ENCODE data around the gene SPIN1. TPM values are rescaled to one million over a fixed set of nuclear protein-coding genes. Genes with fewer than 3 reads are reported as not detected.
"Not testable (repeated sequence)": the region's sequence is repeated elsewhere in the genome, so short reads cannot be mapped to it uniquely, and the experiment has no call there.

SPIN1 gene
- 10 to 100 TPM; 53.3 to 80.0 (median 65.6) TPM for polyA plus RNA-seq (ENCODE audit: insufficient read length in 10 of 10)
- long read RNA-seq, donor 1, full-length matches to known transcripts: 10 of 10 reads
- long read RNA-seq, donor 1, partial matches to known transcripts: 0 of 10 reads
- long read RNA-seq, donor 1, other reads (novel, unspliced or antisense): 0 of 10 reads
- long read RNA-seq, donor 2, full-length matches to known transcripts: 12 of 12 reads
- long read RNA-seq, donor 2, partial matches to known transcripts: 0 of 12 reads
- long read RNA-seq, donor 2, other reads (novel, unspliced or antisense): 0 of 12 reads
- long read RNA-seq, donor 3: 0 reads
- long read RNA-seq, donor 4, full-length matches to known transcripts: 9 of 25 reads
- long read RNA-seq, donor 4, partial matches to known transcripts: 16 of 25 reads
- long read RNA-seq, donor 4, other reads (novel, unspliced or antisense): 0 of 25 reads
- long read RNA-seq, donor 5, full-length matches to known transcripts: 12 of 12 reads
- long read RNA-seq, donor 5, partial matches to known transcripts: 0 of 12 reads
- long read RNA-seq, donor 5, other reads (novel, unspliced or antisense): 0 of 12 reads
- long read RNA-seq, donor 6, full-length matches to known transcripts: 15 of 15 reads
- long read RNA-seq, donor 6, partial matches to known transcripts: 0 of 15 reads
- long read RNA-seq, donor 6, other reads (novel, unspliced or antisense): 0 of 15 reads
- long read RNA-seq, donor 7, full-length matches to known transcripts: 14 of 14 reads
- long read RNA-seq, donor 7, partial matches to known transcripts: 0 of 14 reads
- long read RNA-seq, donor 7, other reads (novel, unspliced or antisense): 0 of 14 reads
- long read RNA-seq, donor 8, full-length matches to known transcripts: 13 of 13 reads
- long read RNA-seq, donor 8, partial matches to known transcripts: 0 of 13 reads
- long read RNA-seq, donor 8, other reads (novel, unspliced or antisense): 0 of 13 reads
- long read RNA-seq, donor 9, full-length matches to known transcripts: 2 of 2 reads
- long read RNA-seq, donor 9, partial matches to known transcripts: 0 of 2 reads
- long read RNA-seq, donor 9, other reads (novel, unspliced or antisense): 0 of 2 reads

- peak; percentile 83 to 95 (median 89) for DNase-seq
Measured at GRCh38 chr9:88388203-88388885, at the start of gene SPIN1. SPIN1 (plus strand) TSS chr9:88388444; CDS start chr9:88426540, 38,096 bp downstream.

- DNase-seq: peak in 1 of 3 donors; percentile 5
Measured at GRCh38 chr9:88339317-88339716, 48.9 kb upstream of the SPIN1 start.

GRCh38 chr9:88342246-88342645, 46.0 kb upstream of the SPIN1 start:
- DNase-seq: no peak

- no peak for DNase-seq
Measured at GRCh38 chr9:88344013-88344412, 44.2 kb upstream of the SPIN1 start.

GRCh38 chr9:88350354-88350753, 37.9 kb upstream of the SPIN1 start:
- DNase-seq: not testable (repeated sequence)

- DNase-seq: no peak
Measured at GRCh38 chr9:88355166-88355565, 33.1 kb upstream of the SPIN1 start.

GRCh38 chr9:88357250-88357649, 31.0 kb upstream of the SPIN1 start:
- DNase-seq: not testable (repeated sequence)

GRCh38 chr9:88358723-88359122, 29.5 kb upstream of the SPIN1 start:
- DNase-seq: no peak

- DNase-seq: no peak
Measured at GRCh38 chr9:88359974-88360373, 28.3 kb upstream of the SPIN1 start.

- DNase-seq: no peak
Measured at GRCh38 chr9:88362681-88363080, 25.6 kb upstream of the SPIN1 start.

- DNase-seq: no peak
Measured at GRCh38 chr9:88363661-88364060, 24.6 kb upstream of the SPIN1 start.

GRCh38 chr9:88364706-88365105, 23.5 kb upstream of the SPIN1 start:
- no peak for DNase-seq

- no peak for DNase-seq
Measured at GRCh38 chr9:88370346-88370745, 17.9 kb upstream of the SPIN1 start.

- DNase-seq: no peak
Measured at GRCh38 chr9:88372103-88372654, 16.1 kb upstream of the SPIN1 start.

GRCh38 chr9:88373045-88373444, 15.2 kb upstream of the SPIN1 start:
- no peak for DNase-seq

- peak in 1 of 3 donors; percentile 14 for DNase-seq
Measured at GRCh38 chr9:88378317-88378716, 9.9 kb upstream of the SPIN1 start.

- no peak for DNase-seq
Measured at GRCh38 chr9:88379352-88379751, 8.9 kb upstream of the SPIN1 start.

GRCh38 chr9:88380118-88380517, 8.1 kb upstream of the SPIN1 start:
- no peak for DNase-seq

GRCh38 chr9:88381322-88381721, 6.9 kb upstream of the SPIN1 start:
- DNase-seq: not testable (repeated sequence)

GRCh38 chr9:88383176-88383575, 5.1 kb upstream of the SPIN1 start:
- DNase-seq: no peak

GRCh38 chr9:88386137-88386536, 2.1 kb upstream of the SPIN1 start:
- DNase-seq: not testable (repeated sequence)

All from muscle of back (tissue), 13 donors.